OCI-LY1 (cell line): ENCODE measurements around the gene SERINC5.

ENCODE experiments used
- H2AFZ ChIP-seq: fragments of 200-600 bp; sonication (generic), shearing (Covaris generic); 2 replicates; pipeline ENCODE4 v1.6.0; 2014; ENCODE audit warnings: antibody characterized with exemption, mild to moderate bottlenecking, low read length
- H3F3A ChIP-seq: fragments of 200-600 bp; sonication (generic), shearing (Covaris generic); 2 replicates; pipeline ENCODE4 v1.6.0; 2014; ENCODE audit warnings: mild to moderate bottlenecking, antibody characterized with exemption, low read length, moderate library complexity; ENCODE audit not compliant: insufficient read depth
- H3K27ac ChIP-seq: fragments of 200-600 bp; sonication (generic); 2 replicates; pipeline ENCODE4 v1.5.1; 2014; ENCODE audit warnings: low read length, mixed run types, mild to moderate bottlenecking, low read depth; ENCODE audit not compliant: poor library complexity, severe bottlenecking
- H3K27me3 ChIP-seq: fragments of 200-600 bp; sonication (generic); 2 replicates; pipeline ENCODE4 v1.6.0; 2014; ENCODE audit warnings: antibody characterized with exemption, mild to moderate bottlenecking, low read length, moderate library complexity; ENCODE audit not compliant: insufficient read depth
- H3K36me3 ChIP-seq: fragments of 200-600 bp; sonication (generic); 2 replicates; pipeline ENCODE4 v1.6.1; 2014; ENCODE audit warnings: mild to moderate bottlenecking, antibody characterized with exemption, low read length, moderate library complexity, mixed read lengths; ENCODE audit not compliant: insufficient read depth
- H3K4me1 ChIP-seq: fragments of 200-600 bp; sonication (generic); 2 replicates; pipeline ENCODE4 v1.5.1; 2014; ENCODE audit warnings: mild to moderate bottlenecking, low read length, moderate library complexity; ENCODE audit not compliant: insufficient read depth, severe bottlenecking
- H3K4me2 ChIP-seq: fragments of 200-600 bp; sonication (generic), shearing (Covaris generic); 2 replicates; pipeline ENCODE4 v1.6.1; 2014; ENCODE audit warnings: low read length
- H3K4me3 ChIP-seq: fragments of 200-600 bp; sonication (generic); 2 replicates; pipeline ENCODE4 v1.5.1; 2014; ENCODE audit warnings: low read length, low read depth, mild to moderate bottlenecking, mixed read lengths; ENCODE audit not compliant: poor library complexity, severe bottlenecking
- H3K79me2 ChIP-seq: fragments of 200-600 bp; shearing (Covaris generic); 2 replicates; pipeline ENCODE4 v1.6.1; 2016; ENCODE audit warnings: mixed run types, low read length, mixed read lengths; ENCODE audit not compliant: insufficient read depth
- H3K9ac ChIP-seq: fragments of 200-600 bp; sonication (generic), shearing (Covaris generic); 2 replicates; pipeline ENCODE4 v1.6.1; 2014; ENCODE audit warnings: mild to moderate bottlenecking, low read length, mixed read lengths
- H3K9me2 ChIP-seq: fragments of 200-600 bp; sonication (generic), shearing (Covaris generic); 2 replicates; pipeline ENCODE4 v1.6.1; 2014; ENCODE audit warnings: low read depth, mild to moderate bottlenecking, low read length, mixed read lengths
- H3K9me3 ChIP-seq: fragments of 200-600 bp; shearing (Covaris generic); 2 replicates; pipeline ENCODE4 v1.6.1; 2014; ENCODE audit warnings: low read length, mixed read lengths
- H4K20me1 ChIP-seq: fragments of 200-600 bp; sonication (generic), shearing (Covaris generic); 2 replicates; pipeline ENCODE4 v1.6.0; 2016; ENCODE audit warnings: mild to moderate bottlenecking, low read length; ENCODE audit not compliant: insufficient read depth
- EZH2 ChIP-seq: fragments of 200-600 bp; sonication (generic), shearing (Covaris generic); IDR thresholded peaks from 2 replicates; pipeline ENCODE4 v1.8.0; 2017; ENCODE audit warnings: borderline replicate concordance, mixed run types, mild to moderate bottlenecking, antibody characterized with exemption, low read length, moderate library complexity, mixed read lengths
- TF ChIP-seq, protein P1 (sequence below): fragments of 200-600 bp; sonication (generic), shearing (Covaris generic); IDR thresholded peaks from 2 replicates; pipeline ENCODE4 v1.5.1; 2017; ENCODE audit warnings: mild to moderate bottlenecking, antibody characterized with exemption, low read length, moderate library complexity, mixed read lengths

Gene SERINC5

GRCh38 chr5:80248378-80248777 is 7.5 kb downstream of the SERINC5 start:
- Histone ChIP-seq H3K9ac (no peak overlapping the region), H4K20me1 (no peaks in the 10 kb centered on the region), H3K4me2 (peak overlapping the region; percentile 5; the same call in 1 of the 2 replicates), H3K4me3 (no peak overlapping the region), H3K79me2 (peaks cover 98% of the 10 kb centered on the region), H2AFZ (no peak overlapping the region), H3F3A (no peaks in the 10 kb centered on the region), H3K4me1 (peaks cover 62% of the 10 kb centered on the region), H3K27ac (peak overlapping the region; percentile 53), H3K9me2 (no peaks in the 10 kb centered on the region), H3K9me3 (peaks cover 6% of the 10 kb centered on the region; the same call in 1 of the 2 replicates), H3K27me3 (no peaks in the 10 kb centered on the region), H3K36me3 (peaks cover 67% of the 10 kb centered on the region)
- TF ChIP-seq EZH2, result no peak
- TF ChIP-seq, protein P1, sequence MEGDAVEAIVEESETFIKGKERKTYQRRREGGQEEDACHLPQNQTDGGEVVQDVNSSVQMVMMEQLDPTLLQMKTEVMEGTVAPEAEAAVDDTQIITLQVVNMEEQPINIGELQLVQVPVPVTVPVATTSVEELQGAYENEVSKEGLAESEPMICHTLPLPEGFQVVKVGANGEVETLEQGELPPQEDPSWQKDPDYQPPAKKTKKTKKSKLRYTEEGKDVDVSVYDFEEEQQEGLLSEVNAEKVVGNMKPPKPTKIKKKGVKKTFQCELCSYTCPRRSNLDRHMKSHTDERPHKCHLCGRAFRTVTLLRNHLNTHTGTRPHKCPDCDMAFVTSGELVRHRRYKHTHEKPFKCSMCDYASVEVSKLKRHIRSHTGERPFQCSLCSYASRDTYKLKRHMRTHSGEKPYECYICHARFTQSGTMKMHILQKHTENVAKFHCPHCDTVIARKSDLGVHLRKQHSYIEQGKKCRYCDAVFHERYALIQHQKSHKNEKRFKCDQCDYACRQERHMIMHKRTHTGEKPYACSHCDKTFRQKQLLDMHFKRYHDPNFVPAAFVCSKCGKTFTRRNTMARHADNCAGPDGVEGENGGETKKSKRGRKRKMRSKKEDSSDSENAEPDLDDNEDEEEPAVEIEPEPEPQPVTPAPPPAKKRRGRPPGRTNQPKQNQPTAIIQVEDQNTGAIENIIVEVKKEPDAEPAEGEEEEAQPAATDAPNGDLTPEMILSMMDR, result no peak

DNA sequence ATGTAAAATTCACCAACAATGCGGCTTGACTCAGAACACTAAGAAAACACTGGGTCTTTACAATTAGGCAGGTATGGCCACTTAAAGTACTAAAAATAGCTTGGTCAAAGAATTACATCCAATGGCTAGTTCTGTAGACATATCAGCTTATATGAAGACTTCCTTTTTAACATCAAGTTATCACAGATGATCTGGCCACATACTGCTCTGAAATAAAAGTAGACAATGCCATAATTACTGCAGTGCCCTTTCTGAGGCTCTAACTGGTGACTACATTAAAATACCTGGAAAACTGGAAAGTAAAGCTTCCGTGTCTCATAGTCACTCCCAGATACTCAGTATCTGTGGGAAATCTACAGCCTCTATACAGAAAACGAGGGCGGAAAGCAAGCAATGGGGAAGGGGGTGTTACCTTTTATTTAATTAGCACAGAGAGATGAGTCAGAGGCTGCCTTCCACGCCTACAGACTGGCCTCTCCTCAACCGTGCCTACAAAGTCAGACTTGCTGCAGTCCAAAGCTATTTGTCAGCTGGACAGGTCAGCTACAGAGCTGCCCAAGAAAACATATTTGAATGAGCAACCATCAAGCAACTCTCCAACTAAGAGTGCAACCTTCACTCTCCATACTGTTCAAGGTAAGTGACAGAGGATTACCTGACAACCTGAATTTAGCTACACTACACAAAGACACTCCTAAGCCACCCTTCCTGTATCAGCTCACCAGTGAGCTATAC is 8.7 kb downstream of the SERINC5 start:
- no peaks in the 10 kb centered on the region for H3F3A ChIP-seq
- no peak overlapping the region for H3K9ac ChIP-seq
- TF ChIP-seq EZH2, result no peak
- TF ChIP-seq, protein P1, result no peak
- peak overlapping the region; percentile 4; the same call in 1 of the 2 replicates for H3K4me2 ChIP-seq
- no peak overlapping the region for H2AFZ ChIP-seq
- H4K20me1 ChIP-seq, result no peaks in the 10 kb centered on the region
- H3K4me3 ChIP-seq, result peak overlapping the region; percentile 0
- peaks cover 94% of the 10 kb centered on the region for H3K79me2 ChIP-seq
- no peaks in the 10 kb centered on the region for H3K9me2 ChIP-seq
- peaks cover 50% of the 10 kb centered on the region for H3K4me1 ChIP-seq
- peaks cover 15% of the 10 kb centered on the region for H3K9me3 ChIP-seq
- H3K36me3 ChIP-seq, result peaks cover 70% of the 10 kb centered on the region
- peak overlapping the region; percentile 53 for H3K27ac ChIP-seq
- H3K27me3 ChIP-seq, result no peaks in the 10 kb centered on the region

DNA sequence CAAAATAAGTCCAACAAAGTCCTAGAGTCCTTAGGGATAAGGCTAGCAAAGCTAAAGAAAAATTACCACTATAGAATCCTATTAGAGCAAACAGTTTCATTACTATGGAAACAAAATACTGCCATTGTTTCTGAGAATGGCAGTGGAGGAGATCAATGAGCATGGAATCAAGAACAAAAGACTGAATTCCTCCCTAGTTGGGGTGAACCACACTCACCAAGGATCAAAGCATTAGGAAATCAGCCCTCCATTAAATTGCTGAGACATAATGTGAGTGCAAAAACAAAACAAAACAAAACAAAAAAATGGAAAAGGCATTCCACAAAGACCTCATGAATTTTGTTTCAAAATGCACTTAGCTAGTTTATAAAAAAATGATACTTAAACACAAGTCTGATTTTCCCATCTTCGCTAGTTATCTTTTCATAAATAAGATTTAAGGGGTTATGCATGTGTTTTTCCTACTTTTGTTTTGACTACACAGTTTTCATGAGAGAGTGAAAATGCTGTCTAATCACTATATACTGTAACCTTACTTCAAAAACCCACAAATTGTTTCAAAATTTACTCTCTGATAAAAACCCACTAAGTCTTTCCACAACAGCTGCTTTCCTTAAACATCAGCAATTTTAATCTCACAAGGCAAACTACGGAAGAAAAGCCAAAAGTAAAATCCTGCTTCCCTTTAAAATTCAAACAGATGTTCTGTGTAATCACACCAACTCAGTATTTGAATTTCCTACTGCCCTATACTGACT is 9.7 kb downstream of the SERINC5 start:
- TF ChIP-seq, protein P1, result no peak
- no peak for TF ChIP-seq EZH2
- Histone ChIP-seq H3K4me2 (0 out of 2 replicates have a peak overlapping the region, but pooled peaks have one; percentile 4), H3K9ac (no peak overlapping the region)

More for the DNA sequence above, 9.7 kb downstream of the SERINC5 start:
- peaks cover 19% of the 10 kb centered on the region for H3K9me3 ChIP-seq
- peaks cover 93% of the 10 kb centered on the region for H3K79me2 ChIP-seq
- H3K27ac ChIP-seq, result no peak overlapping the region
- H2AFZ ChIP-seq, result no peak overlapping the region
- H3K27me3 ChIP-seq, result no peaks in the 10 kb centered on the region
- no peak overlapping the region for H3K4me3 ChIP-seq
- H3F3A ChIP-seq, result no peaks in the 10 kb centered on the region
- H3K4me1 ChIP-seq, result peaks cover 40% of the 10 kb centered on the region
- no peaks in the 10 kb centered on the region for H3K9me2 ChIP-seq
- H3K36me3 ChIP-seq, result peaks cover 79% of the 10 kb centered on the region
- no peaks in the 10 kb centered on the region for H4K20me1 ChIP-seq
